Lower leg skin (tissue), 4 donors: ENCODE measurements around the gene SEMA6A. TPM values are rescaled to one million over a fixed set of nuclear protein-coding genes. Genes with fewer than 3 reads are reported as not detected.

ENCODE experiments used
- DNase-seq, 2 donors: peaks; one replicate each; pipeline ENCODE4 v3.0.0-alpha.2; 2019; ENCODE audit warnings: low spot score in 2 of 2
- H3K4me3 ChIP-seq: fragments of 200-600 bp; sonication (generic); 2 replicates; pipeline ENCODE4 v1.5.1; 2017; ENCODE audit warnings: mild to moderate bottlenecking, low read depth; ENCODE audit not compliant: poor library complexity, severe bottlenecking
- POLR2A ChIP-seq, 2 donors: fragments of 450-650 bp; IDR thresholded peaks; one replicate each; pipeline ENCODE4 v1.6.1; 2016 to 2017; ENCODE audit warnings: antibody characterized with exemption in 2 of 2, mild to moderate bottlenecking in 1 of 2, moderate library complexity in 1 of 2
- WGBS, 2 donors: methylation state at CpG; one replicate each; pipeline ENCODE4 v1.1.5; 2018; 5-methylcytosine and 5-hydroxymethylcytosine counted together
- intact Hi-C: fragments of 100-400 bp; cut with DNase I; formaldehyde crosslinking; loops from one replicate; pipeline ENCODE4 v1.15.0; 2023; ENCODE audit warnings: low total_unique reads
- total RNA-seq, 4 donors: library from RNA; depleted of rRNA; stranded (reverse); fragments of >200 nt; gene quantifications; one replicate each; pipeline ENCODE4 v1.1.0, GENCODE V29; 2016
- TF ChIP-seq, protein P1 (sequence below), 3 donors: fragments of 450-650 bp; IDR thresholded peaks; one replicate each; pipeline ENCODE4 v1.5.1; 2016; ENCODE audit warnings: antibody characterized with exemption in 3 of 3, mild to moderate bottlenecking in 3 of 3, moderate library complexity in 2 of 3

Gene SEMA6A
- total RNA-seq, 4 donors from 2014 or later, result 7.0 to 21.8 (median 10.1) TPM

DNA sequence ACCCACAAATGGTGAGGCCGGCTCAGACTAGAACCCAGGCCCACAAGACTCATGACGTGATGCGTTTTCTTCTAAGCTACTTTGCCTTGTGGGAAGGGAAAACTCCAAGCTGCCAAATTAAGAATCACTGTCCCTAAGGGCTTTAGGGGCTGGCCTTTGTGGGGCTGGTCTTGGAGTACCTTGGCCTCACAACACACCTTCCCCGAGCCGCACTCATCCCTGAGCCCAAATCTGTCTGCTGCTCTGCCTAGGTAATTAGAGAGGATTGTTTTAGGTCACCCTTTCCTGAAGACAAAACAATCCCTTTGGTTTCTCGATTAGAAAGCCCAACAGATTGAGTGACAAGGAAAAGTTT is 137.3 kb downstream of the SEMA6A start:
- TF ChIP-seq, protein P1, sequence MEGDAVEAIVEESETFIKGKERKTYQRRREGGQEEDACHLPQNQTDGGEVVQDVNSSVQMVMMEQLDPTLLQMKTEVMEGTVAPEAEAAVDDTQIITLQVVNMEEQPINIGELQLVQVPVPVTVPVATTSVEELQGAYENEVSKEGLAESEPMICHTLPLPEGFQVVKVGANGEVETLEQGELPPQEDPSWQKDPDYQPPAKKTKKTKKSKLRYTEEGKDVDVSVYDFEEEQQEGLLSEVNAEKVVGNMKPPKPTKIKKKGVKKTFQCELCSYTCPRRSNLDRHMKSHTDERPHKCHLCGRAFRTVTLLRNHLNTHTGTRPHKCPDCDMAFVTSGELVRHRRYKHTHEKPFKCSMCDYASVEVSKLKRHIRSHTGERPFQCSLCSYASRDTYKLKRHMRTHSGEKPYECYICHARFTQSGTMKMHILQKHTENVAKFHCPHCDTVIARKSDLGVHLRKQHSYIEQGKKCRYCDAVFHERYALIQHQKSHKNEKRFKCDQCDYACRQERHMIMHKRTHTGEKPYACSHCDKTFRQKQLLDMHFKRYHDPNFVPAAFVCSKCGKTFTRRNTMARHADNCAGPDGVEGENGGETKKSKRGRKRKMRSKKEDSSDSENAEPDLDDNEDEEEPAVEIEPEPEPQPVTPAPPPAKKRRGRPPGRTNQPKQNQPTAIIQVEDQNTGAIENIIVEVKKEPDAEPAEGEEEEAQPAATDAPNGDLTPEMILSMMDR (IDR thresholded peaks at IDR 0.05), result no peak
- no peak for TF ChIP-seq POLR2A (IDR thresholded peaks at IDR 0.05)
- DNase-seq, result no peak
- no peak overlapping the region for H3K4me3 ChIP-seq
- intact Hi-C loops, result no loop called here
- 83 to 88% methylated on average over 6 of the region's 6 CpGs for WGBS, 2 donors

- no peak overlapping the region for H3K4me3 ChIP-seq
- intact Hi-C loops, result no loop called here
- WGBS, 2 donors, result 94 to 95% methylated on average over 5 of the region's 5 CpGs
- no peak for TF ChIP-seq POLR2A (IDR thresholded peaks at IDR 0.05)
- TF ChIP-seq, protein P1 (IDR thresholded peaks at IDR 0.05), result no peak
- no peak for DNase-seq
Measured at GRCh38 chr5:116436674-116437350, 137.8 kb downstream of the SEMA6A start.

GRCh38 chr5:116428966-116429365 is 145.7 kb downstream of the SEMA6A start:
- no peak for TF ChIP-seq POLR2A (IDR thresholded peaks at IDR 0.05)
- TF ChIP-seq, protein P1 (IDR thresholded peaks at IDR 0.05), result no peak
- 66 to 83% methylated on average over 2 of the region's 2 CpGs for WGBS, 2 donors
- no peak for DNase-seq
- H3K4me3 ChIP-seq, result no peak overlapping the region
- intact Hi-C loops, result no loop called here

DNA sequence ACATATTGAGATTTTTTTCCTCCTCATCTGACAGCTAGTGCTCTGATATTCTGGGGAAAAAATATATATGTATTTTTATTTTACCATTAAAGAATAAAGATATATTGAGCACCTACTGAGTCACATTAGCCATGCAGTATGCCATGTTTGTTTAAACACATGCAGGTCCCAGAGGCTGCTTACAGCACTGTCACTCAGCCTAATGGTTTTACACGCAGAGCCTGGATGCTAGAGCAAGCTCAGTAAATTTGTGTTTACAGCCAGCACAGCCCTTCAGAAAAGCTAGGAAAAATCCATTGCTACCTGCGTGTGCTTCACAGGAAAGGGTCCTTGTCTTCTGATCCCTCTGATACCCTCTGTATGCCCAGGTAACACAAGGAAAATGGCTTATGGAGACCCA is 146.2 kb downstream of the SEMA6A start:
- TF ChIP-seq POLR2A (IDR thresholded peaks at IDR 0.05), result no peak
- TF ChIP-seq, protein P1 (IDR thresholded peaks at IDR 0.05), result no peak
- intact Hi-C loops, result no loop called here
- no peak for DNase-seq
- H3K4me3 ChIP-seq, result no peak overlapping the region
- 87 to 97% methylated on average over 2 of the region's 2 CpGs for WGBS, 2 donors

GRCh38 chr5:116424951-116425350 is 149.7 kb downstream of the SEMA6A start:
- no peak overlapping the region for H3K4me3 ChIP-seq
- WGBS, 2 donors, result 65 to 77% methylated on average over 2 of the region's 2 CpGs
- no peak for DNase-seq
- no peak for TF ChIP-seq POLR2A (IDR thresholded peaks at IDR 0.05)
- TF ChIP-seq, protein P1 (IDR thresholded peaks at IDR 0.05), result no peak
- intact Hi-C loops, result no loop called here

- intact Hi-C loops, result no loop called here
- 91% methylated on average over 4 of the region's 4 CpGs for WGBS, 2 donors
- DNase-seq, result no peak
- TF ChIP-seq POLR2A (IDR thresholded peaks at IDR 0.05), result no peak
- TF ChIP-seq, protein P1 (IDR thresholded peaks at IDR 0.05), result no peak
- H3K4me3 ChIP-seq, result no peak overlapping the region
Measured at GRCh38 chr5:116424258-116424615, 150.4 kb downstream of the SEMA6A start.
